Upper lobe of left lung (tissue), 4 donors: ENCODE results near the gene LRRC56.

ENCODE experiments used
- POLR2A ChIP-seq, 4 donors: fragments of 450-650 bp; IDR thresholded peaks; one replicate each; pipeline ENCODE4 v1.5.1; 2016 to 2017; ENCODE audit warnings: antibody characterized with exemption in 4 of 4, mild to moderate bottlenecking in 2 of 4
- POLR2AphosphoS5 ChIP-seq, 2 donors: sonication (generic); formaldehyde crosslinking; IDR thresholded peaks; one replicate each; pipeline ENCODE4 v1.5.1; 2017; ENCODE audit warnings: antibody characterized with exemption in 2 of 2
- TF ChIP-seq, protein P1 (sequence below), 6 experiments: fragments of 450-650 bp in 4 of 6; fragments of 200-600 bp in 2 of 6; sonication (generic) in 2 of 6; IDR thresholded peaks; one replicate each; pipeline ENCODE4 v1.5.1; 2016 to 2019; ENCODE audit warnings: antibody characterized with exemption in 6 of 6

DNA sequence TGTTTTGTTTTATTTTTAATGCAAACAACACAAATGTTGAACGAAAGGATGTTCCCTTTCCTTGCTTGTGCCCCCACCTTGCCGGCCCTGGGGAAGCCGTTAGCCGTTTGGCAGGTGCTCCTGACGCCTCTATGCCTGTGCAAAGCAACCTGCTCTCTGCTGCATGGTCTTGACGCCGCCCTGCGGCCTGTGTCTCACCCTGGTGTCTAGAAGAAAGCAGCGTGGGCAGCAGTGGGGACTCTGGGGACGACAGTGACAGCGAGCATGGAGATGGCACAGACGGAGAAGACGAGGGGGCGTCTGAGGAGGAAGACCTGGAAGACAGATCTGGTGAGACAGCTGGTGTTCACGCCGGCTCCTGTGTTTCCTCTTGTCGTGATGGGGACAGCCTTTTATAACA lies 44.4 kb downstream of the LRRC56 start:
- TF ChIP-seq, protein P1, sequence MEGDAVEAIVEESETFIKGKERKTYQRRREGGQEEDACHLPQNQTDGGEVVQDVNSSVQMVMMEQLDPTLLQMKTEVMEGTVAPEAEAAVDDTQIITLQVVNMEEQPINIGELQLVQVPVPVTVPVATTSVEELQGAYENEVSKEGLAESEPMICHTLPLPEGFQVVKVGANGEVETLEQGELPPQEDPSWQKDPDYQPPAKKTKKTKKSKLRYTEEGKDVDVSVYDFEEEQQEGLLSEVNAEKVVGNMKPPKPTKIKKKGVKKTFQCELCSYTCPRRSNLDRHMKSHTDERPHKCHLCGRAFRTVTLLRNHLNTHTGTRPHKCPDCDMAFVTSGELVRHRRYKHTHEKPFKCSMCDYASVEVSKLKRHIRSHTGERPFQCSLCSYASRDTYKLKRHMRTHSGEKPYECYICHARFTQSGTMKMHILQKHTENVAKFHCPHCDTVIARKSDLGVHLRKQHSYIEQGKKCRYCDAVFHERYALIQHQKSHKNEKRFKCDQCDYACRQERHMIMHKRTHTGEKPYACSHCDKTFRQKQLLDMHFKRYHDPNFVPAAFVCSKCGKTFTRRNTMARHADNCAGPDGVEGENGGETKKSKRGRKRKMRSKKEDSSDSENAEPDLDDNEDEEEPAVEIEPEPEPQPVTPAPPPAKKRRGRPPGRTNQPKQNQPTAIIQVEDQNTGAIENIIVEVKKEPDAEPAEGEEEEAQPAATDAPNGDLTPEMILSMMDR (IDR thresholded peaks at IDR 0.05), result no peak
- TF ChIP-seq POLR2A (IDR thresholded peaks at IDR 0.05) (no peak), POLR2AphosphoS5 (IDR thresholded peaks at IDR 0.05) (no peak)
